Activated CD4-positive, alpha-beta T cell treated with anti-CD3 and anti-CD28 coated beads, Interleukin-2, amount 10 ng/mL, durations not matched to agents 24 days and 14 days (primary cell): Measurements from ENCODE around the gene ZNF74. TPM values are rescaled to one million over a fixed set of nuclear protein-coding genes. Genes with fewer than 3 reads are reported as not detected.
"Not testable (repeated sequence)": the region's sequence is repeated elsewhere in the genome, so short reads cannot be mapped to it uniquely, and the experiment has no call there.

ENCODE experiments used
- DNase-seq: peaks from one replicate; pipeline ENCODE4 v3.0.0; 2022
- H3K27ac Mint-ChIP-seq: one replicate; pipeline ENCODE4 v1.8.0; 2022; ENCODE audit warnings: mild to moderate bottlenecking, mixed read lengths
- H3K27me3 Mint-ChIP-seq: one replicate; pipeline ENCODE4 v1.8.0; 2022; ENCODE audit warnings: mixed read lengths
- H3K36me3 Mint-ChIP-seq: one replicate; pipeline ENCODE4 v1.8.0; 2022; ENCODE audit warnings: low read depth, mild to moderate bottlenecking, mixed read lengths
- H3K4me1 Mint-ChIP-seq: one replicate; pipeline ENCODE4 v1.8.0; 2021; ENCODE audit warnings: mixed read lengths
- H3K4me3 Mint-ChIP-seq: one replicate; pipeline ENCODE4 v1.8.0; 2022; ENCODE audit warnings: mild to moderate bottlenecking, moderate library complexity, mixed read lengths
- H3K9me3 Mint-ChIP-seq: one replicate; pipeline ENCODE4 v1.8.0; 2021; ENCODE audit warnings: mixed read lengths
- intact Hi-C: fragments of 100-400 bp; cut with micrococcal nuclease; formaldehyde crosslinking; loops from one replicate; pipeline ENCODE4 v1.15.1; 2023
- total RNA-seq: library from RNA; stranded (reverse); gene quantifications from 2 replicates; pipeline ENCODE4 v1.2.3, GENCODE V29; 2022

ZNF74 gene
- total RNA-seq, 1 donor from 2014 or later: 17.0 TPM

- H3K4me1 Mint-ChIP-seq: no peaks in the 10 kb centered on the region
- H3K4me3 Mint-ChIP-seq: no peak overlapping the region
- intact Hi-C loops: no loop called here
- H3K36me3 Mint-ChIP-seq: no peaks in the 10 kb centered on the region
- H3K27ac Mint-ChIP-seq: no peak overlapping the region
- H3K9me3 Mint-ChIP-seq: no peaks in the 10 kb centered on the region
- no peak for DNase-seq
- peaks cover 31% of the 10 kb centered on the region for H3K27me3 Mint-ChIP-seq
Measured at GRCh38 chr22:20384865-20385264, 9.1 kb upstream of the ZNF74 start.

- no peaks in the 10 kb centered on the region for H3K9me3 Mint-ChIP-seq
- no peaks in the 10 kb centered on the region for H3K36me3 Mint-ChIP-seq
- H3K4me3 Mint-ChIP-seq: no peak overlapping the region
- intact Hi-C loops: no loop called here
- no peaks in the 10 kb centered on the region for H3K4me1 Mint-ChIP-seq
- no peak for DNase-seq
- no peak overlapping the region for H3K27ac Mint-ChIP-seq
- peaks cover 26% of the 10 kb centered on the region for H3K27me3 Mint-ChIP-seq
Measured at GRCh38 chr22:20386336-20386735, 7.6 kb upstream of the ZNF74 start.

- intact Hi-C loops: no loop called here
- Mint-ChIP-seq H3K4me3 (no peak overlapping the region), H3K4me1 (no peaks in the 10 kb centered on the region), H3K36me3 (no peaks in the 10 kb centered on the region), H3K9me3 (no peaks in the 10 kb centered on the region), H3K27me3 (peaks cover 23% of the 10 kb centered on the region), H3K27ac (no peak overlapping the region)
- DNase-seq: no peak
Measured at GRCh38 chr22:20386972-20387371, 7.0 kb upstream of the ZNF74 start.

GRCh38 chr22:20388200-20388599 lies 5.8 kb upstream of the ZNF74 start:
- intact Hi-C loops: no loop called here
- no peak overlapping the region for H3K27ac Mint-ChIP-seq

GRCh38 chr22:20389288-20389687 lies 4.7 kb upstream of the ZNF74 start:
- intact Hi-C loops: no loop called here
- Mint-ChIP-seq H3K4me3 (no peak overlapping the region), H3K36me3 (no peaks in the 10 kb centered on the region), H3K27ac (no peak overlapping the region), H3K4me1 (peaks cover 3% of the 10 kb centered on the region), H3K9me3 (no peaks in the 10 kb centered on the region), H3K27me3 (peaks cover 13% of the 10 kb centered on the region)
- no peak for DNase-seq

More at GRCh38 chr22:20388200-20388599, 5.8 kb upstream of the ZNF74 start:
- no peak for DNase-seq
- Mint-ChIP-seq H3K9me3 (no peaks in the 10 kb centered on the region), H3K36me3 (no peaks in the 10 kb centered on the region), H3K4me3 (no peak overlapping the region), H3K4me1 (no peaks in the 10 kb centered on the region), H3K27me3 (peaks cover 20% of the 10 kb centered on the region)

- Mint-ChIP-seq H3K9me3 (no peaks in the 10 kb centered on the region), H3K4me1 (peaks cover 11% of the 10 kb centered on the region), H3K27me3 (peaks cover 9% of the 10 kb centered on the region), H3K27ac (no peak overlapping the region), H3K4me3 (no peak overlapping the region), H3K36me3 (peaks cover 3% of the 10 kb centered on the region)
- intact Hi-C loops: loop anchor here (5.0 kb wide), 1 partner anchor 68 kb away; the partner anchor contains the start of gene DGCR6L
- no peak for DNase-seq
Measured at GRCh38 chr22:20390394-20390907, 3.5 kb upstream of the ZNF74 start.

GRCh38 chr22:20391222-20391621 lies 2.7 kb upstream of the ZNF74 start:
- intact Hi-C loops: loop anchor here (5.0 kb wide), 1 partner anchor 69 kb away; the partner anchor contains the start of gene DGCR6L
- Mint-ChIP-seq H3K36me3 (peaks cover 5% of the 10 kb centered on the region), H3K27ac (no peak overlapping the region), H3K4me3 (no peak overlapping the region), H3K27me3 (peaks cover 9% of the 10 kb centered on the region), H3K4me1 (peaks cover 16% of the 10 kb centered on the region), H3K9me3 (no peaks in the 10 kb centered on the region)
- no peak for DNase-seq

GRCh38 chr22:20392365-20392881 lies 1.5 kb upstream of the ZNF74 start:
- not testable (repeated sequence) for H3K27ac Mint-ChIP-seq, H3K4me3 Mint-ChIP-seq, H3K9me3 Mint-ChIP-seq, H3K27me3 Mint-ChIP-seq, DNase-seq, H3K36me3 Mint-ChIP-seq
- H3K4me1 Mint-ChIP-seq: peaks cover 20% of the 10 kb centered on the region
- intact Hi-C loops: loop anchor here (5.0 kb wide), 1 partner anchor 70 kb away; the partner anchor contains the start of gene DGCR6L

- peaks cover 2% of the 10 kb centered on the region for H3K27me3 Mint-ChIP-seq
- no peak for DNase-seq
- intact Hi-C loops: loop anchor here (5.0 kb wide), 1 partner anchor 71 kb away; the partner anchor contains the start of gene DGCR6L
- H3K4me3 Mint-ChIP-seq: peak overlapping the region; percentile 89
- peaks cover 20% of the 10 kb centered on the region for H3K4me1 Mint-ChIP-seq
- H3K9me3 Mint-ChIP-seq: no peaks in the 10 kb centered on the region
- peaks cover 8% of the 10 kb centered on the region for H3K36me3 Mint-ChIP-seq
- peak overlapping the region; percentile 89 for H3K27ac Mint-ChIP-seq
Measured at GRCh38 chr22:20392983-20393704, 807 bp upstream of the ZNF74 start.

- intact Hi-C loops: no loop called here
- H3K4me3 Mint-ChIP-seq: peak overlapping the region; percentile 89
- no peaks in the 10 kb centered on the region for H3K27me3 Mint-ChIP-seq
- DNase-seq: no peak
- H3K9me3 Mint-ChIP-seq: no peaks in the 10 kb centered on the region
- H3K36me3 Mint-ChIP-seq: peaks cover 8% of the 10 kb centered on the region
- H3K27ac Mint-ChIP-seq: peak overlapping the region; percentile 79
- peaks cover 20% of the 10 kb centered on the region for H3K4me1 Mint-ChIP-seq
Measured at GRCh38 chr22:20395181-20395906, 1.4 kb downstream of the ZNF74 start.

- DNase-seq: no peak
- H3K9me3 Mint-ChIP-seq: no peaks in the 10 kb centered on the region
- H3K4me3 Mint-ChIP-seq: peak overlapping the region; percentile 89
- peaks cover 20% of the 10 kb centered on the region for H3K4me1 Mint-ChIP-seq
- intact Hi-C loops: no loop called here
- H3K36me3 Mint-ChIP-seq: peaks cover 8% of the 10 kb centered on the region
- H3K27ac Mint-ChIP-seq: no peak overlapping the region
- H3K27me3 Mint-ChIP-seq: no peaks in the 10 kb centered on the region
Measured at GRCh38 chr22:20395907-20396287, 1.9 kb downstream of the ZNF74 start.

- H3K27me3 Mint-ChIP-seq: no peaks in the 10 kb centered on the region
- no peak overlapping the region for H3K27ac Mint-ChIP-seq
- H3K36me3 Mint-ChIP-seq: peaks cover 8% of the 10 kb centered on the region
- no peak overlapping the region for H3K4me3 Mint-ChIP-seq
- peaks cover 20% of the 10 kb centered on the region for H3K4me1 Mint-ChIP-seq
- no peak for DNase-seq
- H3K9me3 Mint-ChIP-seq: no peaks in the 10 kb centered on the region
- intact Hi-C loops: no loop called here
Measured at GRCh38 chr22:20396639-20397038, 2.7 kb downstream of the ZNF74 start.

- no peaks in the 10 kb centered on the region for H3K27me3 Mint-ChIP-seq
- H3K36me3 Mint-ChIP-seq: peaks cover 8% of the 10 kb centered on the region
- no peaks in the 10 kb centered on the region for H3K9me3 Mint-ChIP-seq
- no peak for DNase-seq
- H3K4me1 Mint-ChIP-seq: peaks cover 20% of the 10 kb centered on the region
- intact Hi-C loops: no loop called here
- no peak overlapping the region for H3K27ac Mint-ChIP-seq
- no peak overlapping the region for H3K4me3 Mint-ChIP-seq
Measured at GRCh38 chr22:20397498-20397897, 3.5 kb downstream of the ZNF74 start.

- H3K27ac Mint-ChIP-seq: no peak overlapping the region
Measured at GRCh38 chr22:20398420-20398819, 4.5 kb downstream of the ZNF74 start.

More at GRCh38 chr22:20398420-20398819, 4.5 kb downstream of the ZNF74 start:
- DNase-seq: no peak
- no peaks in the 10 kb centered on the region for H3K27me3 Mint-ChIP-seq
- no peak overlapping the region for H3K4me3 Mint-ChIP-seq
- no peaks in the 10 kb centered on the region for H3K9me3 Mint-ChIP-seq
- peaks cover 13% of the 10 kb centered on the region for H3K36me3 Mint-ChIP-seq
- H3K4me1 Mint-ChIP-seq: peaks cover 25% of the 10 kb centered on the region
- intact Hi-C loops: no loop called here
